DMS 273 (cell line): Measurements from ENCODE around the gene APPL1.
A peak's percentile ranks its signal among the peaks of the same experiment; 100 is the strongest.
"Not testable (repeated sequence)": the region's sequence is repeated elsewhere in the genome, so short reads cannot be mapped to it uniquely, and the experiment has no call there.

Source experiments
- DNase-seq: peaks from one replicate; lab custom pipeline; 2025; ENCODE audit not compliant: unreplicated experiment; lab: John Stamatoyannopoulos, UW

The APPL1 gene

GRCh38 chr3:57268416-57268815, 40.9 kb downstream of the APPL1 start:
- no peak for DNase-seq

- DNase-seq, result no peak
Measured at GRCh38 chr3:57274845-57275244, 47.3 kb downstream of the APPL1 start.

GRCh38 chr3:57275393-57275792, 47.9 kb downstream of the APPL1 start:
- DNase-seq, result no peak

GRCh38 chr3:57278237-57278636, 50.7 kb downstream of the APPL1 start:
- DNase-seq, result no peak

- no peak for DNase-seq
Measured at GRCh38 chr3:57279685-57280084, 52.2 kb downstream of the APPL1 start.

- DNase-seq, result peak; percentile 22
Measured at GRCh38 chr3:57281715-57282114, 54.2 kb downstream of the APPL1 start.

GRCh38 chr3:57283334-57283733, 55.8 kb downstream of the APPL1 start:
- no peak for DNase-seq

GRCh38 chr3:57287205-57287604, 59.7 kb downstream of the APPL1 start:
- DNase-seq, result no peak

- DNase-seq, result no peak
Measured at GRCh38 chr3:57288403-57288802, 60.9 kb downstream of the APPL1 start.

- no peak for DNase-seq
Measured at GRCh38 chr3:57292159-57292896, 64.8 kb downstream of the APPL1 start, which contains the start of gene ASB14. Gene ASB14, minus strand, starts transcription at chr3:57292685. Its CDS starts 652 bp downstream, at chr3:57292033.

- DNase-seq, result no peak
Measured at GRCh38 chr3:57292897-57293526, 65.5 kb downstream of the APPL1 start.

GRCh38 chr3:57298041-57298440, 70.5 kb downstream of the APPL1 start:
- DNase-seq, result no peak

GRCh38 chr3:57303520-57303919, 76.0 kb downstream of the APPL1 start:
- not testable (repeated sequence) for DNase-seq

- DNase-seq, result no peak
Measured at GRCh38 chr3:57309769-57310360, 82.3 kb downstream of the APPL1 start.

- DNase-seq, result no peak
Measured at GRCh38 chr3:57314204-57314603, 86.7 kb downstream of the APPL1 start.
